ENCODE data around the gene RBBP8NL.

GRCh38 chr20:62377064-62377461, 50.3 kb downstream of the RBBP8NL start:
- TF ChIP-seq POLR2A (IDR thresholded peaks at IDR 0.05; ENCODE audit: low read depth) = no peak
- TF ChIP-seq CTCF (IDR thresholded peaks at IDR 0.05) = no peak
- no peak for TF ChIP-seq POLR2AphosphoS5 (IDR thresholded peaks at IDR 0.05)

Data from esophagus muscularis mucosa (tissue), 3 donors.